Body of pancreas (tissue), 4 donors: ENCODE data around the gene ATP2B1.

ENCODE experiments used
- CTCF ChIP-seq, 7 experiments: fragments of 450-650 bp in 4 of 7; fragments of 200-600 bp in 3 of 7; sonication (generic) in 3 of 7; IDR thresholded peaks; one replicate each; pipeline ENCODE4 v1.5.1; 2016 to 2019; ENCODE audit warnings: antibody characterized with exemption in 7 of 7
- POLR2A ChIP-seq, 3 donors: fragments of 450-650 bp; IDR thresholded peaks; one replicate each; pipeline ENCODE4 v1.6.1; 2016; ENCODE audit warnings: antibody characterized with exemption in 3 of 3, mild to moderate bottlenecking in 2 of 3

DNA sequence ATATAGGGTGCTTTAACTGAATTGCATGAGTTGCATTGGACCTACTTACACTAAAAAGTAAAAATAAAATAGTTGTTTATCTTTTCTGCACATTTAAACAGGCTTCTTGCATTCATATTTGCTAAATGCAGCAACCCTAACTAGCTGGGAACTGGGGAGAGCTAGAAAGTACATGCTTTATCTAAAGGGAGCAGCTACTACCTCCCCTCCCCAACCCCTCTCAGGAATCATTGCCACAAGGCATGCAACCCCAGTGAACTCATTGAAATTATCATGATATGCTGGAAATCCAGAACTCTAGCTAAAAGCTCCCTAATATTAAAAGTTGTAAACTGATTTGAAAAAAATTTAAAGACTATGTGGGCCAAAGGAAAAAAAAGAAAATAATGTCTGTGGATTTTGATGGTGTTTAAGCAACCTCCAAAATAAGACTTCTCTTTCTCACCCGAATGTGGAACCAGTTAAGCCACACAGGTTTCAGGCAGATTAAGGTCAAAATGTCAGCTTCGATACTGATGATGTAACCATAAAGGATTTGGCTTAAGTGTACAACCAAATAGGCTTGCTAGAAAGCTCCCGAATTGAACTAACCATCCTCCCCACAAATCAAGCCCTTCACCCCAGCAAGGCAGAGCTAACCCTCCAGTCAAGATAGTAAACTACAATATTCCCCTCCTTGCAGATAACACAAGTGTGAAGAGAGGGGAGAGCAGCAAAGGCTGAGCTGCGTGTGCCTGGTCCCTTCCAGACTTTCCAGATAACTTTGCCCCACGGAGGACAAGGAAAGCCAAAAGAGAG is 169.0 kb downstream of the ATP2B1 start:
- TF ChIP-seq POLR2A (IDR thresholded peaks at IDR 0.05) (no peak), CTCF (IDR thresholded peaks at IDR 0.05) (no peak)
